KG1 (cell line): ENCODE measurements around the gene MARK3.

Experiments
- DNase-seq: peaks from one replicate; lab custom pipeline; 2025; lab: John Stamatoyannopoulos, UW

MARK3 gene

DNA sequence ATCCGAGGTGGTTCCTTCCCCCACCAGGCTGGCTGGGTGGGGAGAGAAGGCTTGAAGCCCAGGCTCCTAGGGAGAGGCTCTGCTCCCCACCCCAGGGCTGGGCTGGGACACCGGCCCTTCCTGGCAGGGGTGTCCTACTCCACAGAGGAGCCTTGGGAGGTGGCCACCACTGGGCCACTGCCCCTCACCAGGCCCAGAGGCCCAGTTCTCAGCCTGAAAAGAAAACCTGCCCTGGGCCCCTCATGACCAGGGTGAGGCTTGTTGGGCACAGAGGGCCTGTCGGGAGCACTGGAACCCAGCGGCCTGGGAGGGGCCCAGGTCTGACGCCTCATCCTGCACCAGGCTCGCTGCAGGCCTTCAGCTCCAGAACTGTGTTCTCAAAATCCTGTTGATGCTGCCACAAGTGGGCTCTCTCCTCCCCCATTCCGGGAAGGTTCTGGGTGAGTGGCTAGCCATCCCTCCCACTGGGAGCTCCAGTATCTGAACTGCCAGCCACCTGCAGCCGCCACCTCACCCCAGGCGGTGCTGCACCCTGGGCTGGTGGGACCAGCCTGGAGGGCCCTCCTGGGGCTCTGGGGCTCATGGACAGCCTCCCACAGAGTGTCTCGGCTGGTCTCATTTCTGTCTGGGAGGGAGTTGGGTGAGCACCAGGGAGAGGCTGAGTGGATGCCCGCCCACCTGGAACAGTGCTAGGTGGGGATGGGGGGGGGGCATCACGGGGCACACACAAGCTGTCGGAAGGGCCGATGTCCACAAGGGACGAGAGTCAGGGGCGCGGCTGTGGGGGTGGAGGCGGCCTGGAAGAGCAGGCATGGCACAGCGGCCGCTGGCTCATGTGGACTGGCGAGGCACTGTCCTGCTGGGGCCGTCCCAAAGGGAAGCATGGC lies 165.5 kb downstream of the MARK3 start:
- no peak for DNase-seq

DNA sequence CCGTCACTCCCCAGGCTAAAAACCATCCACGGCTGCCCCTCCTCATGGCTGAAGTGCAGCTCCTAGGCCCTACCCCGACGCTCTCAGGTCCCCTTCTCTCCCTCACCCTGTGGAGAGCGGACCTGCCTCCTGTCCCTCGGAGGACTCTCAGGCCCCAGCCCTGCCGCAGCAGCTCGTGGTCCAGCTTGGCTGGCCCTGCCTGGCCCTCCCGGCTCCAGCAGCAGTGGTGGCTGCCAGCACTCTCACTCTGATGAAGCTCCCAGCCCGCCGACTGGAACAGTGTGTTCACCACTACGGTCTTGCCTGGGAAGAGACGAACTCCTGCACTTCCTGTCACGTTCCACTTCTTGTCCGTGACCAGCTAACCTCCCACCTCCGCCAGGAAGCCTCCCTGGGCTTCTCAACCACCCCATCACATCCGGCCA lies 166.1 kb downstream of the MARK3 start:
- DNase-seq, result no peak

DNA sequence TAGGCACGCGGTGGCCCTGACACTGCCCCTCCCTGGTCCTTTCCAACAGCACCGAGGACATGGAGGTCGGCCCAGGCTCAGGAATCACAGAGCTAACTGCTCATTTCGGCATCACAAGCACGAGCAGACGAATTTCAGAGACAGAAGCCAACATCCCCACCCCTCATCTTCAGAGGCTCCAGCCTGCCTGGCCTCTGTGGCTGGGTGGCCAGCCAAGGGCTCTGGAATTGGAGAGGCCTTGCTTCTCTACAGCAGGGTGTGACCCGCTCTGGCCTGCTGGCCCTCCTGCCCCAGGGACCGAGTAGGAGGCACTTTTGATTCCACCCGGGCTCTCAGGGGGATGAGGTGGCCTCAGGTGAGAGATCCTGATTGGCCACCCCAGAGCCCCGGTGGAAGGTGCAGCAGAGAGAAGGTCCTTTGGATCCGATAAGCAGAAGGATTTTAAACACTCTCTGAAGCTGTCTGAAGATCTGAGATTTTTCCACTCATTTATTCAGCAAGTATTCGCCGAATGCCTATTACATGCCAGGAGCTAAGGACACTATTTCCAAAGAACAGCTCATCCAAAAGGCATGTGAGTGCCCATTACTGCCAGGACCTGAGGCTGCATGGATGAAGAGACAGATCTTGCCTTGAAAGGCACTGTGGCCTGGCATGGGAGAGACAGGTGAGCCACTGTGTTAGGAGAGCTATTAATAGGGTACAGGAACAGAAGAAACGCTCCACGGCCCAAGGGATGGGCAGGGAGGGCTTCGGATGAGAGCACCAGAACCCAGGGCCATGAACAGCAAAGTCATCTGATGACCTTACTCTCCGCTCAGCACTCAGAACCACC lies 167.0 kb downstream of the MARK3 start:
- DNase-seq, result no peak

DNA sequence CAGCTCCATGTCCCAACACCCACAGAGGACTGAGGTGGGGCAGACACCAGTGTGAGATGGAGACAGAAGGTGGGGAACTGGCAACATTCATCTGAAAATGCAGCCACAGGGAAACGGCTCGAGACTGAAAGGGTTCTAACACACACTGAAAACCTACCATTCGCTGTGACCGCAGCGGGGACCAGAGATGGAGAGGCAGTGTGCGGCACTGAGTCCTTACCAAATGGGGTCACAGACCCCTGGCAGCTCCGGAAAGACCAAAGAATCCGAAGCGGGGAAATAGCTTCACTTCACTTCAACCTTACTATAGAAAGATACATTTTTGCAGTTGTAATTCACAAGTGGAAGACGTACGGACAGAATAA lies 167.6 kb downstream of the MARK3 start:
- no peak for DNase-seq
